CD4-positive, alpha-beta memory T cell (primary cell): Measurements from ENCODE around the gene IFT122. TPM values are rescaled to one million over a fixed set of nuclear protein-coding genes. Genes with fewer than 3 reads are reported as not detected.
"Not testable (repeated sequence)": the region's sequence is repeated elsewhere in the genome, so short reads cannot be mapped to it uniquely, and the experiment has no call there.

ENCODE experiments used
- CTCF ChIA-PET: fragments of 350-600 bp; sonication (Branson Sonifier 250); formaldehyde crosslinking; loops from one replicate; lab custom pipeline; 2021; ENCODE audit warnings: inconsistent platforms; ENCODE audit not compliant: partially characterized antibody; lab: Charles Lee
- POLR2A ChIA-PET: fragments of 350-600 bp; sonication (Branson Sonifier 250); formaldehyde crosslinking; loops from one replicate; lab custom pipeline; 2021; ENCODE audit not compliant: partially characterized antibody; lab: Charles Lee
- DNase-seq, 5 donors: peaks; one replicate each; pipeline versions ENCODE4 v3.0.0 to v3.0.0-alpha.2; 2020 to 2022; ENCODE audit warnings: mixed read lengths in 1 of 5
- H3K27ac ChIP-seq: one replicate; pipeline ENCODE4 v1.7.0; 2013; ENCODE audit warnings: low read depth, low read length
- H3K27me3 ChIP-seq: 2 replicates; pipeline ENCODE4 v1.7.0; 2013; ENCODE audit warnings: mild to moderate bottlenecking, low read length, moderate library complexity; ENCODE audit not compliant: insufficient read depth
- H3K36me3 ChIP-seq: 2 replicates; pipeline ENCODE4 v1.7.0; 2013; ENCODE audit warnings: mild to moderate bottlenecking, low read length, moderate library complexity; ENCODE audit not compliant: insufficient read depth
- H3K4me1 ChIP-seq: 2 replicates; pipeline ENCODE4 v1.7.0; 2013; ENCODE audit warnings: mild to moderate bottlenecking, low read length, moderate library complexity; ENCODE audit not compliant: insufficient read depth
- H3K4me3 ChIP-seq, 2 donors: one replicate each; pipeline ENCODE4 v1.7.0; 2013; ENCODE audit warnings: low read length in 2 of 2, mild to moderate bottlenecking in 1 of 2
- H3K9me3 ChIP-seq, 2 donors: one replicate each; pipeline ENCODE4 v1.7.0; 2013; ENCODE audit warnings: low read length in 2 of 2, control low read depth in 1 of 2; ENCODE audit not compliant: control insufficient read depth in 1 of 2
- H3K27ac Mint-ChIP-seq, 7 donors: one replicate each; pipeline ENCODE4 v1.8.0; 2020 to 2021; ENCODE audit warnings: mixed read lengths in 7 of 7, mild to moderate bottlenecking in 6 of 7, inconsistent platforms in 3 of 7, moderate library complexity in 3 of 7
- H3K27me3 Mint-ChIP-seq, 2 donors: one replicate each; pipeline ENCODE4 v1.8.0; 2020 to 2021; ENCODE audit warnings: mixed read lengths in 2 of 2
- H3K36me3 Mint-ChIP-seq, 2 donors: one replicate each; pipeline ENCODE4 v1.8.0; 2020 to 2021; ENCODE audit warnings: mixed read lengths in 2 of 2, inconsistent platforms in 1 of 2, mild to moderate bottlenecking in 1 of 2
- H3K4me1 Mint-ChIP-seq, 4 donors: one replicate each; pipeline ENCODE4 v1.8.0; 2020 to 2021; ENCODE audit warnings: mixed read lengths in 4 of 4, mild to moderate bottlenecking in 1 of 4
- H3K4me3 Mint-ChIP-seq, 8 donors: one replicate each; pipeline ENCODE4 v1.8.0; 2020 to 2021; ENCODE audit warnings: mixed read lengths in 8 of 8, mild to moderate bottlenecking in 7 of 8, moderate library complexity in 6 of 8, inconsistent platforms in 3 of 8
- H3K9me3 Mint-ChIP-seq, 8 donors: one replicate each; pipeline ENCODE4 v1.8.0; 2020 to 2021; ENCODE audit warnings: mixed read lengths in 8 of 8, mild to moderate bottlenecking in 5 of 8, inconsistent platforms in 3 of 8, moderate library complexity in 1 of 8
- intact Hi-C: fragments of 100-400 bp; cut with micrococcal nuclease; formaldehyde crosslinking; loops from one replicate; pipeline ENCODE4 v1.15.1; 2023
- polyA plus RNA-seq, 2 donors: library from polyadenylated mRNA; unstranded; fragments of 300-500 nt; fragmentation: Illumina TruSeq; gene quantifications; one replicate each; pipeline ENCODE4 v1.2.3, GENCODE V29; 2021
- total RNA-seq, 2 experiments: library from RNA; stranded (reverse); gene quantifications; one replicate each; pipeline ENCODE4 v1.2.3, GENCODE V29; 2021

The IFT122 gene
- total and polyA plus RNA-seq, 4 experiments from 2014 or later: 5.3 to 21.8 (median 12.9) TPM

DNA sequence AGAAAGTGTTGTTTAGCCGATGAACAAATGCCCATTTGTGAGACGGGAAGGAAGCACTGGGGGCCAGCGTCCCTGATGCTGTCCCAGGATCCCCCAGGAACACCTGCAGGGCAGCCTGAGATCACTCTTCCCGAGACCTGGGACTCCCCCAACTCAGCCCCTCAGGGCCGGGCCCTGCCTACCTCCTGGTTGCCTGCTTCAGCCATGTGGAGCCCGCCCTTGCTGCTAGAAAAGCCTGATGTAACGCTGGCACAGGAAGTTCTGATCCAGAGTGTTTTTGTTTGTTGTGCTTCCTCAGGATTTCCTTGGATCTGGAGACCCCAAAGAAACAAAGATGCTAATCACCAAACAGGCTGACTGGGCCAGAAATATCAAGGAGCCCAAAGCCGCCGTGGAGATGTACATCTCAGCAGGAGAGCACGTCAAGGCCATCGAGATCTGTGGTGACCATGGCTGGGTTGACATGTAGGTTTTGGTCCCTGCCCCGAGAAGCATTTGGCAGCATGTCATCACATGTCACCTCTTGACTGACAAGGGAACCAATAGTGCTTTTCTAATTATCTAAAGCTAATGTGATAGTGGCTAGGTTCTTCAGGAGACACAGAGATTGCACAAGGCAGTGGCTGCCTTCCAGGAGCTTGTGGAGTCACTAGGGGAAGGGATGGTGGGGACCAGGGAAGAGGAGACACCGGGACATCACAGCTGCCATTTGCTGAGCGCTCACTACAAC lies 59.7 kb downstream of the IFT122 start:
- H3K36me3 ChIP-seq, H3K9me3 Mint-ChIP-seq, DNase-seq, H3K9me3 ChIP-seq, CTCF ChIA-PET, H3K4me3 ChIP-seq, H3K27me3 ChIP-seq, POLR2A ChIA-PET, intact Hi-C loops, H3K4me1 ChIP-seq, H3K4me1 Mint-ChIP-seq, H3K27me3 Mint-ChIP-seq, H3K27ac ChIP-seq, H3K4me3 Mint-ChIP-seq: not testable (repeated sequence)
- Mint-ChIP-seq H3K27ac (peak overlapping the region in 1 of 7 donors; percentile 12), H3K36me3 (peaks cover 6 to 34% of the 10 kb centered on the region in 2 donors)

GRCh38 chr3:129500334-129500658 lies 60.3 kb downstream of the IFT122 start:
- no peaks in the 10 kb centered on the region for H3K27me3 ChIP-seq
- no peaks in the 10 kb centered on the region for H3K36me3 ChIP-seq
- H3K36me3 Mint-ChIP-seq: peaks cover 6 to 37% of the 10 kb centered on the region in 2 donors
- H3K27ac ChIP-seq: no peak overlapping the region
- ChIA-PET CTCF (no interaction called here), POLR2A (no interaction called here)
- DNase-seq: no peak
- H3K9me3 Mint-ChIP-seq: no peaks in the 10 kb centered on the region
- H3K9me3 ChIP-seq: no peaks in the 10 kb centered on the region
- H3K4me1 ChIP-seq: no peaks in the 10 kb centered on the region
- H3K27ac Mint-ChIP-seq: peak overlapping the region in 1 of 7 donors; percentile 25
- intact Hi-C loops: no loop called here
- H3K4me3 Mint-ChIP-seq: no peak overlapping the region
- no peaks in the 10 kb centered on the region for H3K27me3 Mint-ChIP-seq
- no peaks in the 10 kb centered on the region for H3K4me1 Mint-ChIP-seq
- H3K4me3 ChIP-seq: no peak overlapping the region

DNA sequence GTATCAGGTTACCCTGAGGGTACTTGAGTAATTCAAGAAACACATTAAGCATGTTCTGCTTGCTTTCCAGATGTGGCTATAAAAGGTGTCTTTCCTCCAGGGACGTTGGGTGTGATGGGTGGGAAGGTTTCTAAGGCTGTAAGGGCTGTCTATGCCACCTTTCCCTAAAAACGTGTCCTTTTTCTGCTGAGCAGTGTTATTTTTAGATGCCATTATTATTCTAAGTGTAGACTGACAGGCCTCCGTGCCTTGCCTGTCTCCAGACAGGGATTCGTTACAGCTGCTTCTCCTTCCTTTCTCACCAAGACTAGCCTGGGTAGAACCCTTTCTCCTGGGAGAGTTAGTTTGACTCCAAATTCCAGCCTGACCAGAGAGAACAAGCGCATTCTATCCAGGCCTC lies 61.6 kb downstream of the IFT122 start:
- Mint-ChIP-seq H3K27me3 (no peaks in the 10 kb centered on the region), H3K4me3 (no peak overlapping the region), H3K9me3 (no peaks in the 10 kb centered on the region), H3K4me1 (no peaks in the 10 kb centered on the region), H3K36me3 (peaks cover 2 to 37% of the 10 kb centered on the region in 2 donors), H3K27ac (peak overlapping the region in 1 of 7 donors; percentile 77)
- no peaks in the 10 kb centered on the region for H3K9me3 ChIP-seq
- ChIA-PET CTCF (interaction anchor here (1.8 kb wide), 1 partner anchor 11 kb away, joined by 5 read pairs; no protein-coding TSS in a partner anchor), POLR2A (no interaction called here)
- intact Hi-C loops: no loop called here
- no peaks in the 10 kb centered on the region for H3K4me1 ChIP-seq
- no peak overlapping the region for H3K27ac ChIP-seq
- H3K36me3 ChIP-seq: no peaks in the 10 kb centered on the region
- DNase-seq: no peak
- H3K4me3 ChIP-seq: no peak overlapping the region
- no peaks in the 10 kb centered on the region for H3K27me3 ChIP-seq

DNA sequence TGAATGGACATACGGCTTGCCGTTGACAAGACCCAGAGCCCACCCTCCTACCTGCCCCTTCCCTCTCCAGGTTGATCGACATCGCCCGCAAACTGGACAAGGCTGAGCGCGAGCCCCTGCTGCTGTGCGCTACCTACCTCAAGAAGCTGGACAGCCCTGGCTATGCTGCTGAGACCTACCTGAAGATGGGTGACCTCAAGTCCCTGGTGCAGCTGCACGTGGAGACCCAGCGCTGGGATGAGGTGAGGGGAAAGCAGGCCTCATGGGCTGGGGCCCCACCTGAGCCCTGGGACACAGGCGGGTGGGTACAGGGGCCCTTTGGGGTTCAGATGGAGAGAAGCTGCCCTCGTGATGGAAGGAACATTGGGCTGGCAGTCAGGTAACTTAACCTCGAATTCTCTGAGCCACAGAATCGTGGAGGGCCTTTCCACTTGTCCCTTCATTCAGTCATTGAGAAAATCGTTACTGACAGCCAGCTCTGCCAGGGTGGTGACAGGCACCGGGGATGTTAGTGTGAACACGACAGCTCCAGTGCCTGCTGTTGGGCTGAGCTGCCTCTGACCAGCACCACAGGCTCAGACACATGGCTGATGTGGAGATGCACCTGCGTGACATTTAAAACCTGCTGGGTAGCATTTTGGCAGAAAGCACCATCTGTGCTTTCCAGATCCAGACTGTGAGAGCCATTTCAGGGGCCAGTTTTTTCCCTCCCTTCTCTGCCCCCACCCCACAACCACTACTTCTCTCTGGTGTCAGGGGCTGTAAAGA lies 62.8 kb downstream of the IFT122 start:
- POLR2A ChIA-PET: no interaction called here
- Mint-ChIP-seq H3K4me1 (no peaks in the 10 kb centered on the region), H3K27me3 (no peaks in the 10 kb centered on the region), H3K9me3 (no peaks in the 10 kb centered on the region), H3K27ac (no peak overlapping the region), H3K36me3 (peaks cover 2 to 37% of the 10 kb centered on the region in 2 donors), H3K4me3 (no peak overlapping the region)
- H3K9me3 ChIP-seq: no peaks in the 10 kb centered on the region
- intact Hi-C loops: no loop called here
- H3K4me3 ChIP-seq: no peak overlapping the region
- no peak for DNase-seq
- H3K4me1 ChIP-seq: no peaks in the 10 kb centered on the region
- no peaks in the 10 kb centered on the region for H3K36me3 ChIP-seq
- no peak overlapping the region for H3K27ac ChIP-seq
- CTCF ChIA-PET: interaction anchor here (0.8 to 1.8 kb wide), 3 partner anchors 9 to 322 kb away, joined by 3 to 6 read pairs (median 5); no protein-coding TSS in a partner anchor
- no peaks in the 10 kb centered on the region for H3K27me3 ChIP-seq

- no peaks in the 10 kb centered on the region for H3K36me3 ChIP-seq
- Mint-ChIP-seq H3K27me3 (no peaks in the 10 kb centered on the region), H3K36me3 (peaks cover 2 to 44% of the 10 kb centered on the region in 2 donors), H3K4me3 (no peak overlapping the region), H3K4me1 (no peaks in the 10 kb centered on the region), H3K9me3 (no peaks in the 10 kb centered on the region), H3K27ac (peak overlapping the region in 1 of 7 donors; percentile 50)
- H3K27me3 ChIP-seq: no peaks in the 10 kb centered on the region
- no peaks in the 10 kb centered on the region for H3K4me1 ChIP-seq
- no peaks in the 10 kb centered on the region for H3K9me3 ChIP-seq
- DNase-seq: no peak
- ChIA-PET CTCF (interaction anchor here (1.7 to 1.8 kb wide), 2 partner anchors 13 to 322 kb away, joined by 5 to 6 read pairs; no protein-coding TSS in a partner anchor), POLR2A (no interaction called here)
- intact Hi-C loops: no loop called here
- H3K27ac ChIP-seq: no peak overlapping the region
- no peak overlapping the region for H3K4me3 ChIP-seq
Observed at GRCh38 chr3:129503471-129504291, 63.7 kb downstream of the IFT122 start.

GRCh38 chr3:129504471-129505100 lies 64.6 kb downstream of the IFT122 start:
- Mint-ChIP-seq H3K27me3 (no peaks in the 10 kb centered on the region), H3K27ac (peak overlapping the region in 3 of 7 donors; percentile 6 to 54 (median 8)), H3K4me1 (no peaks in the 10 kb centered on the region), H3K4me3 (no peak overlapping the region), H3K9me3 (no peaks in the 10 kb centered on the region), H3K36me3 (peaks cover 2 to 41% of the 10 kb centered on the region in 2 donors)
- no peaks in the 10 kb centered on the region for H3K4me1 ChIP-seq
- no peak overlapping the region for H3K4me3 ChIP-seq
- DNase-seq: no peak
- ChIA-PET CTCF (interaction anchor here (1.7 kb wide), 1 partner anchor 14 kb away, joined by 6 read pairs; no protein-coding TSS in a partner anchor), POLR2A (no interaction called here)
- intact Hi-C loops: no loop called here
- no peak overlapping the region for H3K27ac ChIP-seq
- no peaks in the 10 kb centered on the region for H3K27me3 ChIP-seq
- no peaks in the 10 kb centered on the region for H3K36me3 ChIP-seq
- no peaks in the 10 kb centered on the region for H3K9me3 ChIP-seq
